Panc1 (cell line): ENCODE results near the gene HOMER2. TPM values are rescaled to one million over a fixed set of nuclear protein-coding genes. Genes with fewer than 3 reads are reported as not detected.
"Not testable (repeated sequence)": the region's sequence is repeated elsewhere in the genome, so short reads cannot be mapped to it uniquely, and the experiment has no call there.

Experiments
- ATAC-seq: fragments of 200-7000 bp; cut with Tn5 transposase; 2 replicates; pipeline ENCODE4 v1.9.1; 2020; ENCODE audit warnings: mild to moderate bottlenecking, moderate library complexity
- BruUV-seq: library from RNA; stranded (reverse); fragments of 400-500 nt; replicated peaks from 2 replicates; lab custom pipeline; 2021; lab: Mats Ljungman, UMichigan
- CTCF ChIA-PET: fragments of 300-600 bp; sonication (Branson Sonifier 250); formaldehyde crosslinking; loops from one replicate; lab custom pipeline; 2022; ENCODE audit warnings: antibody characterized with exemption; lab: Charles Lee
- POLR2A ChIA-PET: fragments of 300-600 bp; sonication (Branson Sonifier 250); formaldehyde crosslinking; loops from one replicate; lab custom pipeline; 2022; ENCODE audit warnings: antibody characterized with exemption; lab: Charles Lee
- DNase-seq: peaks from one replicate; pipeline ENCODE4 v3.0.0-alpha.2; 2010; ENCODE audit warnings: low read depth, low spot score
- H3K27ac ChIP-seq: 2 replicates; pipeline ENCODE4 v1.5.1; 2011; ENCODE audit warnings: mild to moderate bottlenecking, low read length, inconsistent platforms
- H3K27me3 ChIP-seq: fragments of 200-500 bp; sonication (Bioruptor generic); 2 replicates; pipeline ENCODE4 v1.6.0; 2014; ENCODE audit warnings: low read length, inconsistent platforms; ENCODE audit not compliant: control insufficient read depth, insufficient read depth
- H3K36me3 ChIP-seq: fragments of 200-500 bp; sonication (Bioruptor generic); 2 replicates; pipeline ENCODE4 v1.5.1; 2014; ENCODE audit warnings: inconsistent platforms, mild to moderate bottlenecking, low read length, moderate library complexity; ENCODE audit not compliant: control insufficient read depth, insufficient read depth
- H3K4me1 ChIP-seq: 2 replicates; pipeline ENCODE4 v1.5.1; 2011; ENCODE audit warnings: inconsistent platforms, mild to moderate bottlenecking, low read length, moderate library complexity; ENCODE audit not compliant: control insufficient read depth, insufficient read depth
- H3K4me3 ChIP-seq, 2 experiments: 2 replicates each; pipeline ENCODE4 v1.5.1; 2011 to 2012; ENCODE audit warnings: low read depth in 2 of 2, low read length in 2 of 2, mild to moderate bottlenecking in 2 of 2, inconsistent platforms in 1 of 2, moderate library complexity in 1 of 2
- H3K9me3 ChIP-seq: fragments of 200-500 bp; sonication (Bioruptor generic); 2 replicates; pipeline ENCODE4 v1.5.1; 2014; ENCODE audit warnings: low read depth, mild to moderate bottlenecking, inconsistent platforms, low read length, moderate library complexity; ENCODE audit not compliant: control insufficient read depth, insufficient read depth
- POLR2AphosphoS5 ChIP-seq: IDR thresholded peaks from 2 replicates; pipeline ENCODE4 v1.6.1; 2012; ENCODE audit warnings: mild to moderate bottlenecking, low read depth, low read length, moderate library complexity
- SIN3A ChIP-seq: IDR thresholded peaks from 2 replicates; pipeline ENCODE4 v1.6.1; 2012; ENCODE audit warnings: low read depth, mild to moderate bottlenecking, low read length, moderate library complexity, borderline replicate concordance; ENCODE audit not compliant: insufficient read depth
- TCF7L2 ChIP-seq: IDR thresholded peaks from 2 replicates; pipeline ENCODE4 v1.6.1; 2011; ENCODE audit warnings: mild to moderate bottlenecking, low read depth, low read length, inconsistent platforms
- in situ Hi-C: cut with HindIII; loops from 2 replicates; pipeline ENCODE4 v1.10.0; 2016; ENCODE audit warnings: low sequenced_read_pairs, low pct_unique_long_range_greater_than_20kb
- intact Hi-C: fragments of 100-400 bp; cut with micrococcal nuclease; formaldehyde crosslinking; loops from one replicate; pipeline ENCODE4 v1.10.0; 2022; ENCODE audit not compliant: unreplicated experiment
- total RNA-seq: library from RNA; stranded (reverse); gene quantifications from one replicate; pipeline ENCODE4 v1.2.1, GENCODE V29; 2021; ENCODE audit not compliant: unreplicated experiment
- TF ChIP-seq, protein P1 (sequence below): fragments of 450-650 bp; IDR thresholded peaks from 2 replicates; pipeline ENCODE4 v1.5.1; 2017; ENCODE audit warnings: mild to moderate bottlenecking
- TF ChIP-seq, protein P2 (sequence below), 2 experiments: IDR thresholded peaks; 2 replicates each; pipeline ENCODE4 v1.6.1; 2011 to 2012; ENCODE audit warnings: low read depth in 2 of 2, control low read depth in 1 of 2, low read length in 1 of 2, mild to moderate bottlenecking in 1 of 2, moderate library complexity in 1 of 2; ENCODE audit not compliant: insufficient read depth in 1 of 2

HOMER2 gene
- total RNA-seq, 1 experiment from 2014 or later, result 35.9 TPM

DNA sequence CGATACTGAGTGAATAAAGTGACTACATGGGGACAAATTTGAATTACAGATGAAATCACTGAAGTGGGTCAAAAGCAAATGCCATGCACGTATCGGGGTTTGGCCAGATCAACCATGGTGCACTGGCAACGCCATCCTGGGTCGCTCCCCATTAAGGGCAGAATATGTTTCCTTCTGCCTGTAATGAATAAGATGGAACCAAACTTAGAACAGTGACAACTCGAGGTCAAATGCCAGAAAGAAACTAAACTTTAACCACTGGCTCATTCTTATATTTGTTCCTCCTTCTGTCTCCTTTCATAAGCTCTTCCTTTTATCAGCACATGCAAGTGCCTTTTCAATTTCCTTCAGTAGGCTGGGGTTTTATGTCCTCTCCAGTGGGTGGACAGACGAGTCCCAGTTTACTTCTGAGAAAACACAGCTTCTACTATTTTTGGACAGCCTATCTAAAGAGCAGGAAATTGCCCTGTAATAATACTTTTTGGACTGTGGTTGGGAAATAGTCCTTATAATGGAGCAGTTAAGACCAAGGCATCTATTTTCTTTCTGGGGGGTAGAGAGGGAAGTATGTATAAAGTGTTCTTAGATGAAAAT is 81.7 kb downstream of the HOMER2 start:
- in situ Hi-C loops (no loop called here), intact Hi-C loops (no loop called here)
- H3K9me3 ChIP-seq, result no peaks in the 10 kb centered on the region
- H3K27me3 ChIP-seq, result no peaks in the 10 kb centered on the region
- H3K4me3 ChIP-seq, result no peak overlapping the region
- DNase-seq (no peak), ATAC-seq (no peak)
- ChIA-PET CTCF (no interaction called here), POLR2A (no interaction called here)
- H3K4me1 ChIP-seq, result no peaks in the 10 kb centered on the region
- H3K27ac ChIP-seq, result no peak overlapping the region
- BruUV-seq, result no TSS peak
- H3K36me3 ChIP-seq, result no peaks in the 10 kb centered on the region
- TF ChIP-seq SIN3A (no peak), POLR2AphosphoS5 (no peak), TCF7L2 (no peak)
- TF ChIP-seq, protein P1, sequence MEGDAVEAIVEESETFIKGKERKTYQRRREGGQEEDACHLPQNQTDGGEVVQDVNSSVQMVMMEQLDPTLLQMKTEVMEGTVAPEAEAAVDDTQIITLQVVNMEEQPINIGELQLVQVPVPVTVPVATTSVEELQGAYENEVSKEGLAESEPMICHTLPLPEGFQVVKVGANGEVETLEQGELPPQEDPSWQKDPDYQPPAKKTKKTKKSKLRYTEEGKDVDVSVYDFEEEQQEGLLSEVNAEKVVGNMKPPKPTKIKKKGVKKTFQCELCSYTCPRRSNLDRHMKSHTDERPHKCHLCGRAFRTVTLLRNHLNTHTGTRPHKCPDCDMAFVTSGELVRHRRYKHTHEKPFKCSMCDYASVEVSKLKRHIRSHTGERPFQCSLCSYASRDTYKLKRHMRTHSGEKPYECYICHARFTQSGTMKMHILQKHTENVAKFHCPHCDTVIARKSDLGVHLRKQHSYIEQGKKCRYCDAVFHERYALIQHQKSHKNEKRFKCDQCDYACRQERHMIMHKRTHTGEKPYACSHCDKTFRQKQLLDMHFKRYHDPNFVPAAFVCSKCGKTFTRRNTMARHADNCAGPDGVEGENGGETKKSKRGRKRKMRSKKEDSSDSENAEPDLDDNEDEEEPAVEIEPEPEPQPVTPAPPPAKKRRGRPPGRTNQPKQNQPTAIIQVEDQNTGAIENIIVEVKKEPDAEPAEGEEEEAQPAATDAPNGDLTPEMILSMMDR, result no peak
- TF ChIP-seq, protein P2, sequence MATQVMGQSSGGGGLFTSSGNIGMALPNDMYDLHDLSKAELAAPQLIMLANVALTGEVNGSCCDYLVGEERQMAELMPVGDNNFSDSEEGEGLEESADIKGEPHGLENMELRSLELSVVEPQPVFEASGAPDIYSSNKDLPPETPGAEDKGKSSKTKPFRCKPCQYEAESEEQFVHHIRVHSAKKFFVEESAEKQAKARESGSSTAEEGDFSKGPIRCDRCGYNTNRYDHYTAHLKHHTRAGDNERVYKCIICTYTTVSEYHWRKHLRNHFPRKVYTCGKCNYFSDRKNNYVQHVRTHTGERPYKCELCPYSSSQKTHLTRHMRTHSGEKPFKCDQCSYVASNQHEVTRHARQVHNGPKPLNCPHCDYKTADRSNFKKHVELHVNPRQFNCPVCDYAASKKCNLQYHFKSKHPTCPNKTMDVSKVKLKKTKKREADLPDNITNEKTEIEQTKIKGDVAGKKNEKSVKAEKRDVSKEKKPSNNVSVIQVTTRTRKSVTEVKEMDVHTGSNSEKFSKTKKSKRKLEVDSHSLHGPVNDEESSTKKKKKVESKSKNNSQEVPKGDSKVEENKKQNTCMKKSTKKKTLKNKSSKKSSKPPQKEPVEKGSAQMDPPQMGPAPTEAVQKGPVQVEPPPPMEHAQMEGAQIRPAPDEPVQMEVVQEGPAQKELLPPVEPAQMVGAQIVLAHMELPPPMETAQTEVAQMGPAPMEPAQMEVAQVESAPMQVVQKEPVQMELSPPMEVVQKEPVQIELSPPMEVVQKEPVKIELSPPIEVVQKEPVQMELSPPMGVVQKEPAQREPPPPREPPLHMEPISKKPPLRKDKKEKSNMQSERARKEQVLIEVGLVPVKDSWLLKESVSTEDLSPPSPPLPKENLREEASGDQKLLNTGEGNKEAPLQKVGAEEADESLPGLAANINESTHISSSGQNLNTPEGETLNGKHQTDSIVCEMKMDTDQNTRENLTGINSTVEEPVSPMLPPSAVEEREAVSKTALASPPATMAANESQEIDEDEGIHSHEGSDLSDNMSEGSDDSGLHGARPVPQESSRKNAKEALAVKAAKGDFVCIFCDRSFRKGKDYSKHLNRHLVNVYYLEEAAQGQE (IDR thresholded peaks at IDR 0.05; ENCODE audit: insufficient read depth in 1 of 2, low read depth in 2 of 2, low read length in 1 of 2), result no peak

DNA sequence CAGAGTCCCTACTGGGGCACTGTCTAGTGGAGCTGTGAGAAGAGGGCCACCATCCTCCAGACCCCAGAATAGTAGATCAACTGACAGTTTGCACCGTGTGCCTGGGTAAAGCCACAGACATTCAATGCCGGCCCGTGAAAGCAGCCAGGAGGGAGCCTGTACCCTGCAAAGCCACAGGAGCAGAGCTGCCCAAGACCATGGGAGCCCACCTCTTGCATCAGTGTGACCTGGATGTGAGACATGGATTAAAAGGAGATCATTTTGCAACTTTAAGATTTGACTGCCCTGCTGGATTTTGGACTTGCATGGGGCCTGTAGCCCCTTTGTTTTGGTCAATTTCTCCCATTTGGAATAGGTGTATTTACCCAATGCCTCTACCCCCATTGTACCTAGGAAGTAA is 86.5 kb downstream of the HOMER2 start:
- DNase-seq, H3K9me3 ChIP-seq, H3K27ac ChIP-seq, BruUV-seq, in situ Hi-C loops, H3K27me3 ChIP-seq, CTCF ChIA-PET, intact Hi-C loops, H3K36me3 ChIP-seq, ATAC-seq, H3K4me3 ChIP-seq, H3K4me1 ChIP-seq: not testable (repeated sequence)
- POLR2A ChIA-PET, result interaction anchor here (0.5 kb wide), 1 partner anchor 293 kb away, joined by 3 read pairs; no protein-coding TSS in a partner anchor

DNA sequence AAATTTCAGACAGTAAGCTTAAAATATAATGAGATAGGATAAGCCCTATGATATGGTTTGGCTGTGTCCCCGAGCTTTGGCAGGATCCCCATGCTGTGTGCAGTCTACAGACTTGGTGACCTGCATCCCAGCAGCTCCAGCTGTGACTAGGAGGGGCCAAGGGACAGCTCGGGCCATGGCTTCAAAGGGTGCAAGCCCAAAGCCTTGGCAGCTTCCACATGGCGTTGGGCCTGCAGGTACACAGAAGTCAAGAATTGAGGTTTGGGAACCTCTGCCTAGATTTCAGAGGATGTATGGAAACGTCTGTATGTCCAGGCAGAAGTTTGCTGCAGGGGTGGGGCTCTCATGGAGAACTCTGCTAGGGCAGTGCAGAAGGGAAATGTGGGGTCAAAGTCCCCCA is 86.9 kb downstream of the HOMER2 start:
- CTCF ChIA-PET, ATAC-seq, BruUV-seq, H3K4me3 ChIP-seq, H3K4me1 ChIP-seq, H3K27ac ChIP-seq, H3K27me3 ChIP-seq, H3K9me3 ChIP-seq, in situ Hi-C loops, intact Hi-C loops, DNase-seq, H3K36me3 ChIP-seq: not testable (repeated sequence)
- POLR2A ChIA-PET, result interaction anchor here (0.6 kb wide), 1 partner anchor 36 kb away, joined by 8 read pairs; no protein-coding TSS in a partner anchor
